ENCODE data around the gene CCN2. TPM values are rescaled to one million over a fixed set of nuclear protein-coding genes. Genes with fewer than 3 reads are reported as not detected.

The CCN2 gene
- total RNA-seq, 3 donors from 2014 or later, result 91.1 to 122 (median 95.0) TPM

DNA sequence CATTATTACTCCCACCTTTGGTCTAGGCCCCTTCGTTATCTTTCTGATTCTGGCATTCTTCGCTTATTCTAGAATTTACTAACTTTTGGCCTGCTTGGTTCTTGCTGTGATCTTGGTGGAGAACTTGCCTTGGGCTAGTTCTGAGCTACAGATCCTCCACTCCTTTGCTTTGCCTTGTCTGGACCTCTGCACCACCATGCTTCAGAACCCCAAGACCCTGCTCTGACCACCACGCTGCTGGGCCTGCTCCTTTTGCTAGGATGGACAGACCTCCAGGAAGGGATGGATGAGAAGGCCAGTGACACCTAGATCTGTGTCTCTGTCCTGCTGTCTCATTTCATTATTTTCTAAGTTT is 30.4 kb upstream of the CCN2 start:
- no peaks in the 10 kb centered on the region for H3K9me3 ChIP-seq
- no peaks in the 10 kb centered on the region for H3K36me3 ChIP-seq
- no peaks in the 10 kb centered on the region for H3K27me3 ChIP-seq
- intact Hi-C loops (cut with DNase I; ENCODE audit: low total_unique reads), result no loop called here
- no peak overlapping the region for H3K27ac ChIP-seq
- no peaks in the 10 kb centered on the region for H3K4me1 ChIP-seq
- no peak for DNase-seq (ENCODE audit: low spot score in 2 of 2)
- H3K4me3 ChIP-seq, result no peak overlapping the region
- no peak for TF ChIP-seq CTCF (IDR thresholded peaks at IDR 0.05)
- no peak for TF ChIP-seq POLR2A (IDR thresholded peaks at IDR 0.05)
- no peak for TF ChIP-seq POLR2AphosphoS5 (IDR thresholded peaks at IDR 0.05)

DNA sequence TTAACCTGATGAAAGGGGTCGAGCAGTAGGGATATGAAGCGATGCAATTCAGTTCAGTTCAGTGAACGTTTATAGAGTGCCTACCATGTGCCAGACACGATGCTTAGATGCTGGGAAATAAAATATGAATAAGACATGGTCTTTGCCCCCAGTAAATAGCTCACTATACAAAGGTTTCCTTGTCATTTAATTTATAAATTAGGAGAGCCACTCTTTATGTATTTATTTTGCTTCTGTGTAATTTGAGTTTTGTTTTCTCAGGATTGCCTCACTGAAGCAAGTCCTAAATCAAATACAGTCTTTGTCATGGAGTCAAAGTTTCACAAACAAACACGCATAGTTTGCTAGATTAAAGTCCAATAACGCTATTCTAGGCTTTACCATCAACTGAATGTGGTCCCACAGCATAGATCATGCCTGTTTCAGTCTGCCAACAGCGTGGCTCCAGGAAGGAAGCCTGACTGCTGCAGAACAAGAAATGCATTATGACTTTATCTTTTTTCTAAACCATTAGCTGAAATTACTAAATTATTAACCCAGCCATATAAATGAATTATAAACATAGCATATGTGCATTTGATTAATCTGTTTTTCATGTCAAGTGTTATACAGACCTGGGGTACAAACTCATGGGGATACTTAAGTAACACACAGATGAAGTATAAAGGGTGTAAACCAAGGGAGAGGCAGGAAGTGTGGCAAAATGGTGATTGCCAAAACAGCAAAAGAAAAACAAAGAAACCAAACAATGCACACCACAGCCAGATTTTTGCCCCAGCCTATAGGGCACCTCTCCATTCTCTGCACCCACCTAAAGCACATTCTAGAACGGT is 29.8 kb upstream of the CCN2 start:
- no peak for TF ChIP-seq CTCF (IDR thresholded peaks at IDR 0.05)
- TF ChIP-seq POLR2AphosphoS5 (IDR thresholded peaks at IDR 0.05), result no peak
- TF ChIP-seq POLR2A (IDR thresholded peaks at IDR 0.05), result no peak
- H3K4me1 ChIP-seq, result no peaks in the 10 kb centered on the region
- no peak overlapping the region for H3K27ac ChIP-seq
- no peaks in the 10 kb centered on the region for H3K36me3 ChIP-seq
- intact Hi-C loops (cut with DNase I; ENCODE audit: low total_unique reads), result no loop called here
- H3K9me3 ChIP-seq, result no peaks in the 10 kb centered on the region
- H3K27me3 ChIP-seq, result no peaks in the 10 kb centered on the region
- DNase-seq (ENCODE audit: low spot score in 2 of 2), result no peak
- no peak overlapping the region for H3K4me3 ChIP-seq

DNA sequence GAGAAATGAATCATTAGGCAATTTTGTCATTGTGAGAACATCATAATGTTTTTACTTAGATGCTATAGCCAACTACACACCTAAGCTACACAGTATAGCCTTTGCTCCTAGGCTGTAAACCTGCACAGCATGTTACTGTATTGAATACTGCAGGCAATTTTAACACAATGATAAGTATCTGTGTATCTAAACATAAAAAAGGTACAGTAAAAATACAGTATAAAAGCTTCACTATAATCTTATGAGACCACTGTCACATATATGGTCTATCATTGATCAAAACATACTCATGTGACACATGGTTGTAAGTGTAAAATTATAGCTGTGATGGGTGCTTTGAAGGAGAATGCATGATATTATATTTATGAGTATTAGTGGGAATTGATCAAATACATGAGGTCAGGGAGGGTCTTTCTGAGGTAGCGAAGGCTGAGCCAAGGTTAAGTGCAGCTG is 29.2 kb upstream of the CCN2 start:
- no peak for DNase-seq (ENCODE audit: low spot score in 2 of 2)
- no peaks in the 10 kb centered on the region for H3K4me1 ChIP-seq

DNA sequence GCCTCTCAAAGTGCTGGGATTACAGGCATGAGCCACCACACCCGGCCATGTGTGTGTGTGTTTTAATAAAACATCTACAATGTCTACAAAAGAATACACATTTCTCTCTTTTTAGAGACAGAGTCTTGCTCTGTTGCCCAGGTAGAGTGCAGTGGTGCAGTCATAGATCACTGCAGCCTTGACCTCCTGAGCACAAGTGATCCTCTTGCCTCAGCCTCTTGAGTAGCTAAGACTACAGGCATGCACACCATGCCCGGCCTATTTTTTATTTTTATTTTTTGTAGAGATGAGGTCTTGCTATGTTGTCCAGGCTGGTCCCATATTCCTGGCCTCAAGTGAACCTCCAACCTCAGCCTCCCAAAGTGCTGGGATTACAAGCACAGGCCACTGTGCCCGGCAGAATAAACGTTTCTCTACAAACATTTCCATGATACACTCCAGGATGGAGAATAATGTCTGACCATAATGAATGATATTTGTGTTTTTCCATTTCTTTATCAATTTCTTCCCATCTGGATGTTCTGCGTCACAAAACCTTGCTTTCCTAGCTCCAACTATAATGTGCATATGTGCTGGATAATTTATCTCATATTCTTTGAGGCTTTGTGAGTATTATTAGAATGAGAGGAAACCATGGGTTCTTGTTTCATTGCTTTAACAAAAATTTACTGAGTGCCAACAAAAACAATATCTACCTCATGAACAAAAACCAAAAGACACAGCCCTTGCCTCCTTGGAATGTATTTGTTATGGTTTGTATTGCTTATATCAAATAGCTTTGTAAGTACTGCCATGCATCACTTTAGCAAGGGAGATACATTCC is 28.6 kb upstream of the CCN2 start:
- Histone ChIP-seq H3K4me1 (no peaks in the 10 kb centered on the region), H3K4me3 (no peak overlapping the region), H3K9me3 (no peaks in the 10 kb centered on the region), H3K27ac (no peak overlapping the region), H3K36me3 (no peaks in the 10 kb centered on the region), H3K27me3 (no peaks in the 10 kb centered on the region)
- no peak for TF ChIP-seq POLR2A (IDR thresholded peaks at IDR 0.05)
- no peak for TF ChIP-seq POLR2AphosphoS5 (IDR thresholded peaks at IDR 0.05)
- no peak for TF ChIP-seq CTCF (IDR thresholded peaks at IDR 0.05)
- intact Hi-C loops (cut with DNase I; ENCODE audit: low total_unique reads), result no loop called here
- DNase-seq (ENCODE audit: low spot score in 2 of 2), result no peak

More for the DNA sequence above, 29.2 kb upstream of the CCN2 start:
- Histone ChIP-seq H3K9me3 (no peaks in the 10 kb centered on the region), H3K27me3 (no peaks in the 10 kb centered on the region), H3K4me3 (no peak overlapping the region), H3K27ac (no peak overlapping the region), H3K36me3 (no peaks in the 10 kb centered on the region)
- no peak for TF ChIP-seq CTCF (IDR thresholded peaks at IDR 0.05)
- no peak for TF ChIP-seq POLR2AphosphoS5 (IDR thresholded peaks at IDR 0.05)
- no peak for TF ChIP-seq POLR2A (IDR thresholded peaks at IDR 0.05)
- intact Hi-C loops (cut with DNase I; ENCODE audit: low total_unique reads), result no loop called here

DNA sequence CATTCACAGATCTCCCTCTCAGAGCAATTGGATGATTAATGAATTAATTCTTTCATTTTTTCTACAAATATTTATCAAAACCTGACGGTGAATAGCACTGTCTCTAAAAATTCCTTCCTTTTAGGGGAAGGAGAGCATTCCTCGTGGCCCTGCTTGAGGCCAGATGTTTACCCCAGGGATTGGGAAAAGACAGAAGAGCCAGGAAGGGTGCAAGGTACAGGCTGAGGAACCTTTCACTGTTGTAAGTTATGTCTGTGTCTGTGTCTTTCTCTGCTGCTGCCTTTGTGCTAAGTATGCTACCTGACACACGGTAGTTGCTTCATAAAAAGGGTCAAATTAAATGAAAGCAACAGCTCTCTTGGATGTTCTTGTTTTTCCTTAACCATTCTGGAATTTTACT is 27.4 kb upstream of the CCN2 start:
- TF ChIP-seq CTCF (IDR thresholded peaks at IDR 0.05) (no peak), POLR2A (IDR thresholded peaks at IDR 0.05) (no peak), POLR2AphosphoS5 (IDR thresholded peaks at IDR 0.05) (no peak)
- Histone ChIP-seq H3K4me3 (no peak overlapping the region), H3K4me1 (no peaks in the 10 kb centered on the region), H3K27ac (no peak overlapping the region), H3K27me3 (no peaks in the 10 kb centered on the region), H3K36me3 (no peaks in the 10 kb centered on the region), H3K9me3 (no peaks in the 10 kb centered on the region)
- intact Hi-C loops (cut with DNase I; ENCODE audit: low total_unique reads), result no loop called here
- no peak for DNase-seq (ENCODE audit: low spot score in 2 of 2)

All from breast epithelium (tissue), 4 donors.